ENCODE results near the gene XRN1.

DNA sequence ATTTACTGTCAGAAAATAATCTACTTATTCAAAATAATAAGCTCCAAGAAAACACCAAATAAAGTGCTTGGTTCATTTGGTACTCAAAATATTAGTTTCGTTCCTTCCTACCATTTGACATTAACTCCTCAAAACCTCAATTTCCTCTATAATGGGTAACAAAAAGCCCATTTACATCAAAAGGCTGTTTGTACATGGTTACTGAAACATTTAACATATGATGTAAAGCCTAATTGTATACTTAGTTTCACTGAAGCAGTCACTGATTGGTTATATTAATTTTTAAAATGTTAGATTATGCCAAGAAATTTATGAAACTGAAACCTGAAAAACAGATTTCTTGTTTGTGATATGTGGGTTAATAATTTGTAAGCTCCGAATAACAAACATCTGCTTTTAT lies 14.7 kb downstream of the XRN1 start:
- TF ChIP-seq, protein P1, sequence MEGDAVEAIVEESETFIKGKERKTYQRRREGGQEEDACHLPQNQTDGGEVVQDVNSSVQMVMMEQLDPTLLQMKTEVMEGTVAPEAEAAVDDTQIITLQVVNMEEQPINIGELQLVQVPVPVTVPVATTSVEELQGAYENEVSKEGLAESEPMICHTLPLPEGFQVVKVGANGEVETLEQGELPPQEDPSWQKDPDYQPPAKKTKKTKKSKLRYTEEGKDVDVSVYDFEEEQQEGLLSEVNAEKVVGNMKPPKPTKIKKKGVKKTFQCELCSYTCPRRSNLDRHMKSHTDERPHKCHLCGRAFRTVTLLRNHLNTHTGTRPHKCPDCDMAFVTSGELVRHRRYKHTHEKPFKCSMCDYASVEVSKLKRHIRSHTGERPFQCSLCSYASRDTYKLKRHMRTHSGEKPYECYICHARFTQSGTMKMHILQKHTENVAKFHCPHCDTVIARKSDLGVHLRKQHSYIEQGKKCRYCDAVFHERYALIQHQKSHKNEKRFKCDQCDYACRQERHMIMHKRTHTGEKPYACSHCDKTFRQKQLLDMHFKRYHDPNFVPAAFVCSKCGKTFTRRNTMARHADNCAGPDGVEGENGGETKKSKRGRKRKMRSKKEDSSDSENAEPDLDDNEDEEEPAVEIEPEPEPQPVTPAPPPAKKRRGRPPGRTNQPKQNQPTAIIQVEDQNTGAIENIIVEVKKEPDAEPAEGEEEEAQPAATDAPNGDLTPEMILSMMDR (IDR thresholded peaks at IDR 0.05), result no peak
- TF ChIP-seq POLR2AphosphoS5 (IDR thresholded peaks at IDR 0.05), result no peak
